B cell (primary cell): ENCODE measurements around the gene CASZ1. TPM values are rescaled to one million over a fixed set of nuclear protein-coding genes. Genes with fewer than 3 reads are reported as not detected.

Source experiments
- ATAC-seq: fragments of 200-7000 bp; cut with Tn5 transposase; one replicate; pipeline ENCODE4 v1.10.0; 2021; ENCODE audit warnings: low read depth, mild to moderate bottlenecking, moderate number of reproducible peaks, moderate library complexity
- CTCF ChIA-PET: fragments of 350-600 bp; sonication (Branson Sonifier 250); formaldehyde crosslinking; loops from one replicate; lab custom pipeline; 2021; ENCODE audit warnings: antibody characterized with exemption, inconsistent platforms; lab: Charles Lee
- POLR2A ChIA-PET: fragments of 350-600 bp; sonication (Branson Sonifier 250); formaldehyde crosslinking; loops from one replicate; lab custom pipeline; 2021; ENCODE audit warnings: antibody characterized with exemption; lab: Charles Lee
- DNase-seq: peaks from one replicate; pipeline ENCODE4 v3.0.0; 2013
- H2AFZ ChIP-seq: 2 replicates; pipeline ENCODE4 v1.6.1; 2012; ENCODE audit warnings: mild to moderate bottlenecking, low read depth, low read length; ENCODE audit not compliant: insufficient read depth, poor library complexity, severe bottlenecking
- H3K27ac ChIP-seq, 2 donors: 1 replicate in 1 of 2; 2 replicates in 1 of 2; pipeline ENCODE4 v1.5.1; 2012 to 2013; ENCODE audit warnings: low read length in 2 of 2, mild to moderate bottlenecking in 2 of 2, moderate library complexity in 1 of 2
- H3K27me3 ChIP-seq, 4 experiments: fragments of 200-600 bp in 1 of 4; sonication (generic) in 1 of 4; replicated peaks in 1 of 4; 1 replicate in 2 of 4; 2 replicates in 2 of 4; pipeline versions ENCODE4 v1.6.1 to v1.7.0; 2013 to 2016; ENCODE audit warnings: low read length in 3 of 4, mild to moderate bottlenecking in 2 of 4, mixed read lengths in 1 of 4, moderate library complexity in 1 of 4; ENCODE audit not compliant: insufficient read depth in 4 of 4, control insufficient read depth in 3 of 4; ENCODE audit errors: control extremely low read depth in 1 of 4
- H3K36me3 ChIP-seq, 2 experiments: replicated peaks in 1 of 2; 1 replicate in 1 of 2; 2 replicates in 1 of 2; pipeline versions ENCODE4 v1.6.1 to v1.7.1; 2013; ENCODE audit warnings: low read length in 1 of 2; ENCODE audit not compliant: insufficient read depth in 2 of 2, control insufficient read depth in 1 of 2; ENCODE audit errors: control extremely low read depth in 1 of 2, extremely low read depth in 1 of 2
- H3K4me1 ChIP-seq, 2 donors: fragments of 200-600 bp in 1 of 2; sonication (generic) in 1 of 2; 1 replicate in 1 of 2; 2 replicates in 1 of 2; pipeline versions ENCODE4 v1.5.1 to v1.6.1; 2013 to 2017; ENCODE audit warnings: low read length in 2 of 2; ENCODE audit not compliant: control insufficient read depth in 2 of 2, insufficient read depth in 2 of 2
- H3K4me2 ChIP-seq: replicated peaks from 2 replicates; pipeline ENCODE3; 2012; ENCODE audit warnings: mild to moderate bottlenecking, low read depth, low read length; ENCODE audit not compliant: poor library complexity, severe bottlenecking
- H3K4me3 ChIP-seq, 5 experiments: fragments of 200-600 bp in 1 of 5; sonication (generic) in 1 of 5; 1 replicate in 3 of 5; 2 replicates in 2 of 5; pipeline versions ENCODE4 v1.5.1 to v1.7.0; 2011 to 2016; ENCODE audit warnings: low read length in 4 of 5, mild to moderate bottlenecking in 4 of 5, low read depth in 2 of 5, control low read depth in 1 of 5, moderate library complexity in 1 of 5; ENCODE audit not compliant: insufficient read depth in 1 of 5; ENCODE audit errors: control extremely low read depth in 1 of 5, extremely low read depth in 1 of 5
- H3K79me2 ChIP-seq: fragments of 200-600 bp; sonication (generic); one replicate; pipeline ENCODE4 v1.6.0; 2016; ENCODE audit warnings: low read length; ENCODE audit not compliant: control insufficient read depth, insufficient read depth
- H3K9ac ChIP-seq: fragments of 200-600 bp; sonication (generic); 2 replicates; pipeline ENCODE4 v1.6.1; 2017; ENCODE audit warnings: mild to moderate bottlenecking, low read length, moderate library complexity
- H3K9me3 ChIP-seq, 3 donors: one replicate each; pipeline versions ENCODE4 v1.6.1 to v1.7.1; 2013; ENCODE audit warnings: low read length in 2 of 3; ENCODE audit not compliant: control insufficient read depth in 2 of 3, insufficient read depth in 1 of 3; ENCODE audit errors: control extremely low read depth in 1 of 3
- H4K20me1 ChIP-seq: 2 replicates; pipeline ENCODE4 v1.6.0; 2012; ENCODE audit warnings: mild to moderate bottlenecking, low read length; ENCODE audit not compliant: insufficient read depth, control insufficient read depth, poor library complexity, severe bottlenecking
- H3K27ac Mint-ChIP-seq: one replicate; pipeline ENCODE4 v1.8.0; 2021; ENCODE audit warnings: mixed read lengths
- H3K27me3 Mint-ChIP-seq: one replicate; pipeline ENCODE4 v1.8.0; 2021; ENCODE audit warnings: mixed read lengths
- H3K4me1 Mint-ChIP-seq: one replicate; pipeline ENCODE4 v1.8.0; 2021; ENCODE audit warnings: mixed read lengths
- H3K4me3 Mint-ChIP-seq: one replicate; pipeline ENCODE4 v1.8.0; 2021; ENCODE audit warnings: mixed read lengths
- H3K9me3 Mint-ChIP-seq: one replicate; pipeline ENCODE4 v1.8.0; 2022; ENCODE audit warnings: mixed read lengths; ENCODE audit not compliant: insufficient read depth
- CTCF ChIP-seq: fragments of 200-600 bp; IDR thresholded peaks from one replicate; pipeline ENCODE4 v1.8.0; 2022; ENCODE audit warnings: antibody characterized with exemption, mild to moderate bottlenecking
- EZH2 ChIP-seq: IDR thresholded peaks from 2 replicates; pipeline ENCODE4 v1.6.1; 2012; ENCODE audit warnings: borderline replicate concordance, low read depth, mild to moderate bottlenecking, moderate library complexity, low read length; ENCODE audit not compliant: insufficient read depth, poor library complexity, severe bottlenecking
- WGBS: methylation state at CpG from one replicate; pipeline ENCODE4 v1.1.5; 2013; ENCODE audit warnings: missing lambda C conversion rate; ENCODE audit not compliant: insufficient coverage; 5-methylcytosine and 5-hydroxymethylcytosine counted together
- intact Hi-C: fragments of 100-400 bp; cut with micrococcal nuclease; formaldehyde crosslinking; loops from one replicate; pipeline ENCODE4 v1.10.0; 2022
- polyA plus RNA-seq: library from polyadenylated mRNA; depleted of rRNA; stranded (reverse); fragments of >200 nt; gene quantifications from 2 replicates; pipeline ENCODE4 v1.2.3, GENCODE V29; 2012
- total RNA-seq, 2 donors: library from RNA; stranded (reverse); fragments of 120-200 nt in 1 of 2; gene quantifications; 1 replicate in 1 of 2; 2 replicates in 1 of 2; pipeline versions ENCODE4 v1.2.3 to v1.2.4, GENCODE V29; 2013 to 2022

The CASZ1 gene
- total and polyA plus RNA-seq, 2 donors (not counting 1 experiment from before 2014, with no cell fraction given), result 9.5 to 27.2 TPM

- POLR2A ChIA-PET, result no interaction called here
- Histone ChIP-seq H3K27me3 (no peaks in the 10 kb centered on the region), H3K36me3 (no peaks in the 10 kb centered on the region), H3K9me3 (no peaks in the 10 kb centered on the region), H3K4me3 (no peak overlapping the region), H3K79me2 (peaks cover 9% of the 10 kb centered on the region), H3K27ac (no peak overlapping the region), H3K9ac (no peak overlapping the region), H3K4me2 (no peak overlapping the region), H3K4me1 (peaks cover 0 to 11% of the 10 kb centered on the region in 2 donors), H4K20me1 (peaks cover 86% of the 10 kb centered on the region), H2AFZ (no peak overlapping the region)
- intact Hi-C loops, result no loop called here
- TF ChIP-seq EZH2 (no peak), CTCF (no peak)
- Mint-ChIP-seq H3K4me3 (no peak overlapping the region), H3K4me1 (peaks cover 12% of the 10 kb centered on the region), H3K27me3 (no peaks in the 10 kb centered on the region), H3K27ac (no peak overlapping the region), H3K9me3 (no peaks in the 10 kb centered on the region)
- ATAC-seq (no peak), DNase-seq (no peak)
- WGBS, result 95% methylated on average over 9 of the region's 10 CpGs
- CTCF ChIA-PET, result no interaction called here
Observed at GRCh38 chr1:10670190-10670589, 126.3 kb downstream of the CASZ1 start.

GRCh38 chr1:10669570-10669969, 126.9 kb downstream of the CASZ1 start:
- H3K4me1 Mint-ChIP-seq, result peaks cover 11% of the 10 kb centered on the region
- no peaks in the 10 kb centered on the region for H3K9me3 ChIP-seq
- no peaks in the 10 kb centered on the region for H3K36me3 ChIP-seq
- POLR2A ChIA-PET, result no interaction called here
- peaks cover 0 to 11% of the 10 kb centered on the region in 2 donors for H3K4me1 ChIP-seq
- no peak overlapping the region for H3K9ac ChIP-seq
- CTCF ChIA-PET, result interaction anchor here (0.6 kb wide), 1 partner anchor 470 kb away, joined by 4 read pairs; no protein-coding TSS in a partner anchor
- WGBS, result 85% methylated on average over 8 of the region's 12 CpGs
- H3K27ac Mint-ChIP-seq, result no peak overlapping the region
- no peak overlapping the region for H2AFZ ChIP-seq
- no peak overlapping the region for H3K4me3 Mint-ChIP-seq
- no peaks in the 10 kb centered on the region for H3K27me3 Mint-ChIP-seq
- H3K79me2 ChIP-seq, result peaks cover 9% of the 10 kb centered on the region
- no peaks in the 10 kb centered on the region for H3K9me3 Mint-ChIP-seq
- H3K27ac ChIP-seq, result no peak overlapping the region
- DNase-seq, result no peak
- H3K4me2 ChIP-seq, result no peak overlapping the region
- H3K4me3 ChIP-seq, result no peak overlapping the region
- TF ChIP-seq CTCF (no peak), EZH2 (no peak)
- no peaks in the 10 kb centered on the region for H3K27me3 ChIP-seq
- intact Hi-C loops, result no loop called here
- ATAC-seq, result no peak
- peaks cover 80% of the 10 kb centered on the region for H4K20me1 ChIP-seq
